HS-27A (cell line): ENCODE measurements around the gene GMCL2.
"Not testable (repeated sequence)": the region's sequence is repeated elsewhere in the genome, so short reads cannot be mapped to it uniquely, and the experiment has no call there.

Experiments used
- DNase-seq: peaks from one replicate; pipeline ENCODE4 v3.0.0-alpha.2; 2012; ENCODE audit warnings: low read depth, missing footprints

GMCL2 gene

GRCh38 chr5:178205749-178206047, 18.5 kb upstream of the GMCL2 start:
- no peak for DNase-seq

- DNase-seq: no peak
These were observed 18.0 kb upstream of the GMCL2 start for GRCh38 chr5:178204935-178205748.

DNA sequence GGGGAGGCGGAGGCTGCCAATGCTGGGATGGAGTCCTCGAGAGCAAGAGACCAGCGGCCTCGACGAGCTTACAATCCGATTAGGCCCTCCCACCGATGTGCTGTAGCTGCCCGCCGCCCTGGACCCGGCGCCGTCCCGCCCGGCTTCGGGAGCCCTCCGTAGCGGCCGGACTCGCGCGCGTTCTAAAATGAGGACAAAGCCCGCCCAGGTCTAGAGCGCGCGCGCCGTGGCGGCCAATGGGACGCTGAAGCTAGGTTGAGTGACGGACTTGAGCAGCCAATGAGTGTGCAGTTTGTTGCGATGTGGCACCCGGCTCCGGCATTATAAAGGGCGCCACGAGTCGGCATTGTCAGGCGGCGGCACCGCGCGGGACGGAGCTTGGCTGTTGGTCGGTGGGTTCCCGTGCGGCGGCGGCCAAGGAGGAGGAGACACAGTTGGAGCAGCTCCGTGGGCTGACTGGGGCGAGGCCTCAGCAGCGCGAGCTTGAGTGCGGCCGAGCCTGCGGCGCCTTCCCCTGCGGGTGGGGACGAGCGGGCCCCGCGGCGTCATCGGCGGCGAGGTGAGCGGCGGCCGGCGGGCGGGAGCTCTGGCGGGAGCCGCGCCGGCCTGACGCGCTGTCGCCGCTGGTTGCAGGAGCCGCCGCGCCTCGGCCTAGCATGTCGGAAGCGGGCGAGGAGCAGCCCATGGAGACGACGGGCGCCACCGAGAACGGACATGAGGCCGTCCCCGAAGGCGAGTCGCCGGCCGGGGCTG, 17.2 kb upstream of the GMCL2 start, which contains the start of gene HNRNPAB:
HNRNPAB (plus strand) TSS at position 352 of the 753 bp plus-strand sequence; CDS start at position 657, 305 bp downstream.
- peak; percentile 73 for DNase-seq

- no peak for DNase-seq
These were observed 16.6 kb upstream of the GMCL2 start for GRCh38 chr5:178203670-178204181.

- no peak for DNase-seq
These were observed 15.4 kb upstream of the GMCL2 start for GRCh38 chr5:178202541-178202940.

DNA sequence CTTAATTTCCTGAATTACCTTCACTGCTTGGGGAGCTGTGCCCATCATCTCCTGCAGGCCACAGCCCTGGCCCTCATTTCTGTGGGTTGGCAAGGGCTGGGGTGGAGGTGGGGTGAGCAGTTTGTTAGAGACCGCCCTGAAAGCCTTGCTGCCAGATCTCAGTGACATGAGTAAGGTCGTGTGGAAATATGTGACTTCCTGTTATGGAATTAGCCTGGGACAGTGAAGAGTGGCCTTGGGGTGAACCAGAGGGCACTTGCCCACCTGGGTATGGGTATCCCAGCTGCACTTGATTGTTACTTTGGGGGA, 14.7 kb upstream of the GMCL2 start:
- no peak for DNase-seq

DNA sequence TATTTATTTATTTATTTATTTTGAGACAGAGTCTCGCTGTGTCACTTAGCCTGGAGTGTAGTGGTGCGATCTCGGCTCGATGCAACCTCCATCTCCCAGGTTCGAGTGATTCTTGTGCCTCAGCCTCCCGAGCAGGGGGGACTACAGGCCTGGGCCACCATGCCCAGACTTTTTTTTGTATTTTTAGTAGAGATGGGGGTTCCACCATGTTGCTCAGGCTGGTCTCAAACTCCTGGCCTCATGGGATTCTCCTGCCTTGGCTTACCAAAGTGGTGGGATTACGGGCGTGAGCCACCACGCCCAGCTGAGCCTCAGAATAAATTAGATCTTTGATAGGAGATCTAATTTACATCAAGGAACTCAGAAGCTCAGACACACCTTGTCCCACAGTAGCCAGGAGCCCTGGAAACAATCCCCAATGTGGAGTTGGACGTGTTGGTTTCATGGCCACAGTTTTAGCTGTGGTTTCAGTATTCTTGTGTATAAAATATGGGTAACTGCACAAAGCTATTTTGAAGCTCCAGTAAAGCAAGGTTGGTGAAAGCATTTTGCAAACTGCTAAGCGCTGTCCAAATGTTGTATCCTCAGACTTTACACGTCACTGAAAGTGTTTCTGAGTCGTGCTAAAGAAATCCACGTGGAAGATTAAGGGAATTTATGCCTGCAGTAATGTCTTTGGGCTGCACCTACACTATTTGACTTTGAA, 14.2 kb upstream of the GMCL2 start:
- no peak for DNase-seq

GRCh38 chr5:178199581-178200434, 12.6 kb upstream of the GMCL2 start:
- DNase-seq: no peak

DNA sequence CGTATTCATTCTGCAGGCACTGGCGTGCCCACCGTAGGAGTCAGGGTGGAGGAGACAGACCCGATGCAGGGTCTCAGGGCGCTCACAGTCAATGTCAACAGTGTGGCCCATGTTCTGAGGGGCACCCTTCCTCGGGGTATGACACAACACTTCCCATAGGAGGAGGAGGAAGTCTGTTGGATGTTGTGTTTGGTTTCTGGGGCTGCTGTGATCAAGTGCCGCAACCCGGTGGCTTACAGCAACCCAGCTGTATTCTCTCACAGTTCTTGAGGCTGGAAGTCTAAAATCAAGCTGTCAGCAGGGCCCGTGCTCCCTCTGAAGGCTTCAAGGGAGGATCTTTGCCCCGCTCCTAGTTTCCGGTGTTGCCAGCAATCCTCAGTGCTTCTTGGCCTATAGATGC, 11.5 kb upstream of the GMCL2 start:
- DNase-seq: no peak

- DNase-seq: not testable (repeated sequence)
These were observed 11.0 kb upstream of the GMCL2 start for GRCh38 chr5:178198151-178198550.

- DNase-seq: no peak
These were observed 9.8 kb upstream of the GMCL2 start for GRCh38 chr5:178196986-178197385.

DNA sequence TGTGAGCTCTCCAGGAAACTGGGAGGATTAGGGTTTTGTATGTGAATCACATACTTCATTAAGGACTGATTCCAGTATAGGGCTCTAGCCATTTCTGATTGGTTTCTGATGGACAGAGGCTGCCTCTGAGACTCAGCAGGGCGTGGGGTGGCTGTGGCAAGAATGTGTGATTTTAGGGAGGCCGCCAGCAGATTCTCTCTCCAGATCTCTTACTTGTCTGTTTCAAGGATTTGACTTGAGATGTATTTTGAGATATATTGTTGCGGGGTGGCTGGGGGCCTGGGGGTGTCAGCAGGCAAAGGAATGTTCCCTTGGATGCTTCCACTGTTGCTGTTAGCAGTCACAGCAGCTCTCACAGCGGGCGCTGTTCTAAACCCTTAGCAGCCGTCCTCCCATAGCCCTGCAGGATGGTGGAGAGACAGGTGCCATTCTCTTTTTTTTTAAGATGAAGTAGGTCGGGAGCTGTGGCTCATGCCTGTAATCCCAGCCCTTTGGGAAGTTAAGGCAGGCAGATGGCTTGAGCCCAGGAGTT, 9.2 kb upstream of the GMCL2 start:
- no peak for DNase-seq

DNA sequence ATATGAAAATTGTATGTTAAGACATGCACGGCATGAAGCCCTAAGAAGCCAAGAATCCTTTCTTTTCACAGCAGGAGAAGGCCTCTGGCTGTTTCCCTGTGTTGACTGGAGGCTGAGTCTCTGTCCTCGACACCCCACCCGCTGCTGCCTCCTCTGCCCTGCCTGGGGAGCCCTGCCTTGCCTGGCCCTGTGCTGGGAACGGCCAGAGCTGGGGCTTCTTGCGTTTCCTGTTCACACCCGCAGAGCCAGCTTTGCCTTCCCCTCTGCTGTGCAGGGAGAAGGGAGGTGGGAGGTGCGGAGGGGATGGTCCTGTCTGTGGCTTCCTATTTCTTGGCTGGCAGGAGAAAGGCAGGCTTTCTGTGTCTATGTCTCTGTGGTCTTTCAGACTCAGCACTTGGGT, 6.9 kb upstream of the GMCL2 start:
- no peak for DNase-seq

- DNase-seq: no peak
These were observed 6.2 kb upstream of the GMCL2 start for GRCh38 chr5:178193251-178193809.

DNA sequence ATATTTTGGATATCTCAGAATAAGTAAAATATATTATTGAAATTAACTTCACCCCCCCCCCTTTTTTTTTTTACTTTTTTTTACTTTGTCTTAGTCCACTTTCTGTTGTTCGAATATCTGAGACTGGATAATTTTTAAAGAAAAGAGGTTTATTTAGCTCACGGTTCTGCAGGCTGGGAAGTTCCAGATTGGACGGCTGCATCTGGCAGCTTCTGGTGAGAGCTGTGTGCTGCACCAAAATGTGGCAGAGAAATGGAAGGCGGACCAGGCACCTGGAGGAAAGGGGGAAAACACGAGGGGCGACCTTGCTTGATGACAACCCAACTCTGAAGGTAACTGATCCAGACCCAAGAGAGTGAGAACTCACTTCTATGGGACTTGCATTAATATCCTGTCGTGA, 5.6 kb upstream of the GMCL2 start:
- no peak for DNase-seq

DNA sequence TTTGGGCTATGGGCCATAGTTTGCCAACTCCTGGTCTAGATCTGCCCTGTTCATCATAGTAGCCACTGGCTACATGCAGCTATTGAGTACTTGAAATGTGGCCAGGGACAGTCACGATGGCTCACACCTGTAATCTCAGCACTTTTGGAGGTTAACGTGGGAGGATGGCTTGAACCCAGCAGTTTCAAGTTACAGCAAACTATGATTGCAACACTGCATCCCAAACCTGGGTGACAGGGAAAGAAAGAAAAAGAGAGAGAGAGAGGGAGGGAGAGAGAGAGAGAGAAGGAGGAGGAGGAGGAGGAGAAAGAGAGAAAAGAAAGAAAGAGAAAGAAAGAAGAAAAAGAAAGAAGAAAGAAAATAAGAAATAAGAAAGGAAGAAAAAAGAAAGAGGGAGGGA, 5.1 kb upstream of the GMCL2 start:
- DNase-seq: no peak

GRCh38 chr5:178191661-178192060, 4.5 kb upstream of the GMCL2 start:
- no peak for DNase-seq

GRCh38 chr5:178189433-178189832, 2.3 kb upstream of the GMCL2 start:
- no peak for DNase-seq

DNA sequence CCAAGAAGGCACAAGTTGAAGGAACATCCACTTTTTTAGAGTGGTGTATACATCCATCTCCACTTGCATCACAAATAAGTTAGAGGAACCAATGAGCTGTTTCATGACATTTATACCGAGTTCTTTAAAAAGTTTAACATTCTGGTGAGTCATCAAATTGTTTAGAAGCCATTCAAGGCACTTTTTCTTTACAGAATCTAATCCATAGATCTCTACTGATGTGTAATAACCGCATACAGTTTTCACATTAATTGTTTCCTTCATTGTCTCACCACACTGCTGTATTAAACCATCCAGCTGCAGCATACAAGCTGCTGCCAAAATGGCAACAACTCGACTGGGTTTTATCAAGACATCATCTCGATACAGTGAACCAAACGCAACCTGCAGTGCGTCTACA, 744 bp downstream of the GMCL2 start:
- no peak for DNase-seq

DNA sequence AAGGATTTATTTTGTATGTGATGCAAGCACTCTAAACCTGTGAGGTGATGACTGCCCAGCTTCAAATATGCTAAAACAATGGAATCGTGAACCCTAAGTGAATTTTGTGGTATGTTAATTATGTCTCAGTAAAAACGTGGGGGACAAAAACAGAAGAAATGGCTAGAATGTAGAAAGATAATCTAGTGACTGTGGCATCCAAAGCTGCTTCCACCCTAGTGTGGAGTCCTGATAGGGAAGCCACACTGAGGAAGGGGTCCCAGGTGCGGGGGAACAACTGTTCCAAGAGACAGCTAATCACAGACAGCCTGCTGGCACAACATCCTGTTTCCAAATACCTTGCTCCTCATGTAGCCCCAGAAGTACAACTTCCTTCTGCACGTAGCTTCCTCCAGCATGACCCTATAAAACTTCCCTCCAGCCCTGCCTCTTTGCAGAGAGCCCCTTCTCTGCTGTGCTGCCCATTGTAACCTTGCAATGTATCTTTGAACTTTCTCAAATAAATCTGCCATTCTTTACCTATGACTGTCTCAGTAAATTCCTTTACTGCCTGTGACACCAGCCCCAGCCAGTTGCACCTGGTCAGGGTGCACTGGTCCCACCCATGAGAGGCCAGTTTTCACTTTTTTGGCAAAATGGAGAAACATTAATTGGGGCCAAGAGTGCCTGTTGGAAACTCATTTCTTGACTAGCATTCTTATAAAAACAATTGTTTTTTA, 4.9 kb downstream of the GMCL2 start:
- DNase-seq: no peak
